H1 (cell line): ENCODE results near the gene METRN. TPM values are rescaled to one million over a fixed set of nuclear protein-coding genes. Genes with fewer than 3 reads are reported as not detected.

ENCODE experiments used
- CTCF ChIA-PET: fragments of 300-600 bp; sonication (Branson Sonifier 250); formaldehyde crosslinking; loops from one replicate; lab custom pipeline; 2021; ENCODE audit not compliant: partially characterized antibody; lab: Charles Lee
- POLR2A ChIA-PET: fragments of 300-600 bp; sonication (Branson Sonifier 250); formaldehyde crosslinking; loops from one replicate; lab custom pipeline; 2021; ENCODE audit warnings: inconsistent platforms; ENCODE audit not compliant: partially characterized antibody; lab: Charles Lee
- DNase-seq, 2 experiments: peaks; one replicate each; pipeline versions ENCODE4 v3.0.0 to v3.0.0-alpha.2; 2010 to 2022; ENCODE audit warnings: low spot score in 2 of 2, low read depth in 1 of 2, mixed read lengths in 1 of 2
- FAIRE-seq: peaks from 2 replicates; lab custom pipeline; 2011; peaks lifted over from hg19 to GRCh38; lab: Jason Lieb, UNC
- H2AFZ ChIP-seq: 2 replicates; pipeline ENCODE4 v1.8.1; 2012; ENCODE audit warnings: low read length, inconsistent platforms
- H2AK5ac ChIP-seq: 2 replicates; pipeline ENCODE4 v1.6.1; 2013; ENCODE audit warnings: low read depth, low read length
- H2BK120ac ChIP-seq: replicated peaks from 2 replicates; pipeline ENCODE3; 2013; ENCODE audit warnings: low read depth, low read length, inconsistent platforms
- H2BK12ac ChIP-seq: 2 replicates; pipeline ENCODE4 v1.6.1; 2013; ENCODE audit warnings: low read depth, low read length
- H2BK15ac ChIP-seq: 2 replicates; pipeline ENCODE4 v1.6.1; 2013; ENCODE audit warnings: low read length
- H2BK20ac ChIP-seq: 2 replicates; pipeline ENCODE4 v1.6.1; 2013; ENCODE audit warnings: low read length
- H2BK5ac ChIP-seq: 2 replicates; pipeline ENCODE4 v1.6.1; 2013; ENCODE audit warnings: low read depth, low read length
- H3K14ac ChIP-seq: 2 replicates; pipeline ENCODE4 v1.6.1; 2013; ENCODE audit warnings: inconsistent platforms; ENCODE audit not compliant: insufficient read length
- H3K18ac ChIP-seq: 2 replicates; pipeline ENCODE4 v1.6.1; 2013; ENCODE audit warnings: low read length; ENCODE audit errors: extremely low read depth
- H3K23ac ChIP-seq: 2 replicates; pipeline ENCODE4 v1.6.1; 2013; ENCODE audit warnings: inconsistent platforms; ENCODE audit not compliant: insufficient read length
- H3K23me2 ChIP-seq: 2 replicates; pipeline ENCODE4 v1.6.1; 2013; ENCODE audit warnings: low read depth, low read length
- H3K27ac ChIP-seq: 2 replicates; pipeline ENCODE4 v1.6.1; 2011; ENCODE audit warnings: low read depth, low read length, inconsistent platforms
- H3K27me3 ChIP-seq, 4 experiments: replicated peaks in 1 of 4; 1 replicate in 1 of 4; 2 replicates in 3 of 4; pipeline versions ENCODE4 v1.6.1 to v1.8.1; 2011 to 2013; ENCODE audit warnings: low read length in 3 of 4, mild to moderate bottlenecking in 3 of 4, inconsistent platforms in 2 of 4, mixed read lengths in 2 of 4, moderate library complexity in 1 of 4; ENCODE audit not compliant: control insufficient read depth in 3 of 4, insufficient read depth in 3 of 4; ENCODE audit errors: extremely low read depth in 1 of 4
- H3K36me3 ChIP-seq, 4 experiments: 2 replicates each; pipeline versions ENCODE4 v1.6.1 to v1.8.1; 2011 to 2013; ENCODE audit warnings: mild to moderate bottlenecking in 4 of 4, low read length in 3 of 4, moderate library complexity in 2 of 4, control low read depth in 1 of 4, inconsistent platforms in 1 of 4; ENCODE audit not compliant: insufficient read depth in 4 of 4, control insufficient read depth in 2 of 4
- H3K4ac ChIP-seq: replicated peaks from 2 replicates; pipeline ENCODE3; 2013; ENCODE audit warnings: low read length, low read depth, mixed read lengths, inconsistent platforms; ENCODE audit not compliant: insufficient read length
- H3K4me1 ChIP-seq, 4 experiments: replicated peaks in 1 of 4; 1 replicate in 1 of 4; 2 replicates in 3 of 4; pipeline versions ENCODE4 v1.6.1 to v1.8.1; 2011 to 2013; ENCODE audit warnings: low read length in 3 of 4, inconsistent platforms in 2 of 4, mixed read lengths in 1 of 4; ENCODE audit not compliant: insufficient read depth in 4 of 4, control insufficient read depth in 3 of 4
- H3K4me2 ChIP-seq, 2 experiments: 2 replicates each; pipeline versions ENCODE4 v1.6.1 to v1.8.1; 2011 to 2013; ENCODE audit warnings: low read depth in 2 of 2, low read length in 2 of 2, control low read depth in 1 of 2, inconsistent platforms in 1 of 2, mild to moderate bottlenecking in 1 of 2; ENCODE audit not compliant: insufficient read depth in 1 of 2
- H3K4me3 ChIP-seq, 4 experiments: fragments of 200-600, 300-600 bp in 1 of 4; sonication (generic), shearing (Covaris generic), sonication (Bioruptor Twin) in 1 of 4; 2 replicates each; pipeline versions ENCODE4 v1.5.1 to v1.8.1; 2011 to 2016; ENCODE audit warnings: low read length in 4 of 4, low read depth in 3 of 4, control low read depth in 2 of 4, inconsistent platforms in 2 of 4, mild to moderate bottlenecking in 2 of 4, mixed read lengths in 1 of 4, moderate library complexity in 1 of 4; ENCODE audit not compliant: insufficient read depth in 2 of 4; ENCODE audit errors: extremely low read depth in 1 of 4
- H3K56ac ChIP-seq: replicated peaks from 2 replicates; pipeline ENCODE3; 2013; ENCODE audit warnings: low read depth, mild to moderate bottlenecking, mixed read lengths, low read length, inconsistent platforms; ENCODE audit not compliant: insufficient read length
- H3K79me1 ChIP-seq: 2 replicates; pipeline ENCODE4 v1.6.1; 2013; ENCODE audit warnings: low read depth, low read length, control low read depth
- H3K79me2 ChIP-seq, 2 experiments: 2 replicates each; pipeline versions ENCODE4 v1.6.1 to v1.8.1; 2012 to 2013; ENCODE audit warnings: low read length in 2 of 2, mild to moderate bottlenecking in 2 of 2, inconsistent platforms in 1 of 2; ENCODE audit not compliant: insufficient read depth in 2 of 2, control insufficient read depth in 1 of 2
- H3K9ac ChIP-seq, 4 experiments: replicated peaks in 1 of 4; 1 replicate in 1 of 4; 2 replicates in 3 of 4; pipeline versions ENCODE4 v1.6.1 to v1.8.1; 2011 to 2013; ENCODE audit warnings: low read depth in 3 of 4, low read length in 3 of 4, control low read depth in 2 of 4, mild to moderate bottlenecking in 2 of 4, moderate library complexity in 2 of 4, inconsistent platforms in 1 of 4; ENCODE audit errors: extremely low read depth in 1 of 4
- H3K9me3 ChIP-seq, 2 experiments: 2 replicates each; pipeline versions ENCODE4 v1.6.1 to v1.8.1; 2012 to 2013; ENCODE audit warnings: mild to moderate bottlenecking in 2 of 2, moderate library complexity in 2 of 2, control low read depth in 1 of 2, inconsistent platforms in 1 of 2, low read depth in 1 of 2, low read length in 1 of 2, mixed read lengths in 1 of 2; ENCODE audit not compliant: insufficient read depth in 2 of 2
- H4K20me1 ChIP-seq, 2 experiments: replicated peaks in 1 of 2; 2 replicates each; pipeline versions ENCODE3 to v1.8.1; 2011 to 2013; ENCODE audit warnings: inconsistent platforms in 2 of 2, low read length in 2 of 2, mild to moderate bottlenecking in 1 of 2; ENCODE audit not compliant: insufficient read depth in 2 of 2, control insufficient read depth in 1 of 2
- H4K5ac ChIP-seq: 2 replicates; pipeline ENCODE4 v1.6.1; 2013; ENCODE audit warnings: low read length, low read depth, mixed read lengths, inconsistent platforms; ENCODE audit not compliant: insufficient read length
- H4K8ac ChIP-seq: 2 replicates; pipeline ENCODE4 v1.8.0; 2013; ENCODE audit warnings: mild to moderate bottlenecking, moderate library complexity, low read length, inconsistent platforms; ENCODE audit not compliant: insufficient read depth; ENCODE audit errors: extremely low read depth
- H4K91ac ChIP-seq: replicated peaks from 2 replicates; pipeline ENCODE3; 2013; ENCODE audit warnings: low read length, mixed read lengths, inconsistent platforms; ENCODE audit not compliant: insufficient read length
- CBX5 ChIP-seq: fragments of 300-800, 300-1000 bp; sonication (generic); IDR thresholded peaks from 2 replicates; pipeline ENCODE4 v1.7.1; 2016; ENCODE audit warnings: antibody characterized with exemption, low read length, low read depth
- EGR1 ChIP-seq: IDR thresholded peaks from 2 replicates; pipeline ENCODE4 v1.6.1; 2011; ENCODE audit warnings: low read depth, low read length, borderline replicate concordance
- NANOG ChIP-seq: IDR thresholded peaks from 2 replicates; pipeline ENCODE4 v1.6.1; 2011; ENCODE audit warnings: low read length, low read depth, mild to moderate bottlenecking, inconsistent platforms; ENCODE audit not compliant: insufficient read depth, poor library complexity, severe bottlenecking
- NRF1 ChIP-seq: IDR thresholded peaks from 2 replicates; pipeline ENCODE4 v1.6.1; 2011; ENCODE audit warnings: mild to moderate bottlenecking, low read depth, low read length, improper control_type of control experiment
- POU5F1 ChIP-seq: IDR thresholded peaks from 2 replicates; pipeline ENCODE4 v1.6.1; 2011; ENCODE audit warnings: low read depth, mild to moderate bottlenecking, low read length, moderate library complexity
- RBBP5 ChIP-seq: IDR thresholded peaks from 2 replicates; pipeline ENCODE4 v1.7.1; 2012; ENCODE audit warnings: low read depth, mild to moderate bottlenecking, inconsistent platforms, low read length, moderate library complexity, borderline replicate concordance
- SP4 ChIP-seq: IDR thresholded peaks from 2 replicates; pipeline ENCODE4 v1.6.1; 2012; ENCODE audit warnings: low read length, inconsistent platforms
- TEAD4 ChIP-seq: IDR thresholded peaks from 2 replicates; pipeline ENCODE4 v1.6.1; 2012; ENCODE audit warnings: low read depth, low read length, inconsistent platforms, mixed read lengths
- WGBS, 2 experiments: shearing (Covaris generic) in 1 of 2; methylation state at CpG; one replicate each; pipeline versions ENCODE4 v1.1.6 to v1.1.7; 2013 to 2015; ENCODE audit warnings: low lambda C conversion rate in 2 of 2, mixed read lengths in 2 of 2, inconsistent platforms in 1 of 2, low coverage in 1 of 2, missing lambda C conversion rate in 1 of 2; ENCODE audit not compliant: insufficient replicate concordance in 2 of 2, insufficient coverage in 1 of 2, insufficient read length in 1 of 2; ENCODE audit errors: extremely low coverage in 1 of 2, missing lambda C conversion rate in 1 of 2; 5-methylcytosine and 5-hydroxymethylcytosine counted together
- polyA plus RNA-seq, 7 experiments: library from polyadenylated mRNA; depleted of rRNA in 3 of 7; stranded (reverse) in 5 of 7; unstranded in 2 of 7; fragments of >200 nt in 5 of 7; fragments of 200-250 nt in 2 of 7; gene quantifications; 1 replicate in 5 of 7; 2 replicates in 1 of 7; 4 replicates in 1 of 7; pipeline versions ENCODE4 v1.2.1 to v1.2.3, GENCODE V29; 2011 to 2013; ENCODE audit warnings: missing spikeins in 2 of 7, mixed read lengths in 2 of 7
- total RNA-seq: library from RNA; stranded (reverse); fragmentation: NEBNext Ultra II Directional; extraction: Animal tissue kit (Norgen Biotek cat#: 25700); gene quantifications from 2 replicates; pipeline ENCODE4 v1.2.1, GENCODE V29; 2021
- TF ChIP-seq, protein P1 (sequence below): IDR thresholded peaks from 2 replicates; pipeline ENCODE4 v1.6.1; 2012; ENCODE audit warnings: inconsistent platforms

The METRN gene
- total and polyA plus RNA-seq, 2 of the 8 experiments (the other 6 are each of a cell fraction or from before 2014, with no cell fraction given): 18.7 to 25.8 TPM

- Histone ChIP-seq H3K9ac (no peak overlapping the region), H2BK12ac (no peak overlapping the region), H3K56ac (no peak overlapping the region), H2BK20ac (no peak overlapping the region), H3K4me1 (peaks cover 0 to 29% (median 19%) of the 10 kb centered on the region in 4 experiments; a peak in 5 of 7 replicates), H3K36me3 (peaks cover 0 to 6% (median 0%) of the 10 kb centered on the region in 4 experiments; a peak in 1 of 8 replicates), H4K20me1 (peaks cover 6 to 18% of the 10 kb centered on the region in 2 experiments), H3K79me2 (no peaks in the 10 kb centered on the region), H3K4me3 (no peak overlapping the region), H2BK120ac (no peak overlapping the region), H3K9me3 (no peaks in the 10 kb centered on the region; a peak in 1 of 4 replicates), H3K14ac (no peak overlapping the region), H3K4me2 (no peak overlapping the region), H3K27ac (no peak overlapping the region; the same call in 1 of the 2 replicates), H4K8ac (peak overlapping the region; percentile 35; the same call in 1 of the 2 replicates), H3K79me1 (no peaks in the 10 kb centered on the region), H3K27me3 (peaks cover 0 to 41% (median 24%) of the 10 kb centered on the region in 4 experiments; a peak in 6 of 7 replicates), H2BK5ac (no peak overlapping the region), H2BK15ac (no peak overlapping the region; the same call in 1 of the 2 replicates), H3K23me2 (peaks cover 19% of the 10 kb centered on the region; the same call in 1 of the 2 replicates), H3K4ac (no peak overlapping the region), H3K23ac (no peak overlapping the region), H2AFZ (no peak overlapping the region), H2AK5ac (no peak overlapping the region), H3K18ac (no peak overlapping the region), H4K5ac (no peak overlapping the region), H4K91ac (no peak overlapping the region)
- FAIRE-seq: no peak
- ChIA-PET CTCF (interaction anchor here (32.4 to 35.8 kb wide), 3 partner anchors 1 to 66 kb away, joined by 424 to 977 read pairs (median 977); partner anchors contain the start of genes ANTKMT, CCDC78, CHTF18 and CIAO3), POLR2A (interaction anchor here (1.1 to 23.0 kb wide), 4 partner anchors 2 to 83 kb away, joined by 5 to 353 read pairs (median 204); partner anchors contain the start of genes ANTKMT, CCDC78, CIAO3 and GNG13)
- no peak for DNase-seq
- WGBS, 2 experiments: 86% methylated on average over 9 of the region's 9 CpGs; no CpG with 5 or more reads in 1 of the 2 experiments
- TF ChIP-seq NRF1 (no peak), EGR1 (no peak), CBX5 (no peak), NANOG (no peak), POU5F1 (no peak), TEAD4 (no peak), SP4 (no peak), RBBP5 (no peak)
- TF ChIP-seq, protein P1, sequence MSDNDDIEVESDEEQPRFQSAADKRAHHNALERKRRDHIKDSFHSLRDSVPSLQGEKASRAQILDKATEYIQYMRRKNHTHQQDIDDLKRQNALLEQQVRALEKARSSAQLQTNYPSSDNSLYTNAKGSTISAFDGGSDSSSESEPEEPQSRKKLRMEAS: no peak
Observed at GRCh38 chr16:718389-718788, 3.5 kb downstream of the METRN start.
